ENCODE measurements around the gene EVC.

GRCh38 chr4:5685296-5685695 is 25.7 kb upstream of the EVC start:
- TF ChIP-seq CTCF (IDR thresholded peaks at IDR 0.05) (no peak), POLR2A (IDR thresholded peaks at IDR 0.05) (no peak)

Data from lower leg skin (tissue), 3 donors.